Thyroid gland (tissue), 4 donors: ENCODE measurements around the gene OOSP4A. TPM values are rescaled to one million over a fixed set of nuclear protein-coding genes. Genes with fewer than 3 reads are reported as not detected.
A peak's percentile ranks its signal among the peaks of the same experiment; 100 is the strongest.

Experiments
- DNase-seq, 2 donors: peaks; one replicate each; pipeline ENCODE4 v3.0.0-alpha.2; 2019
- H3K27ac ChIP-seq, 3 donors: fragments of 200-600 bp; sonication (generic); 1 replicate in 2 of 3; 2 replicates in 1 of 3; pipeline ENCODE4 v1.5.1; 2016 to 2019; ENCODE audit warnings: mild to moderate bottlenecking in 1 of 3, moderate library complexity in 1 of 3
- H3K27me3 ChIP-seq: fragments of 200-600 bp; sonication (generic); one replicate; pipeline ENCODE4 v1.5.1; 2019
- H3K36me3 ChIP-seq, 2 donors: fragments of 200-600 bp; sonication (generic); one replicate each; pipeline ENCODE4 v1.5.1; 2016 to 2019
- H3K4me1 ChIP-seq, 2 donors: fragments of 200-600 bp; sonication (generic); one replicate each; pipeline ENCODE4 v1.5.1; 2017 to 2019
- H3K4me3 ChIP-seq, 3 donors: fragments of 200-600 bp; sonication (generic); replicated peaks in 1 of 3; 1 replicate in 2 of 3; 2 replicates in 1 of 3; pipeline ENCODE4 v1.5.1; 2016; ENCODE audit warnings: mild to moderate bottlenecking in 1 of 3
- H3K9me3 ChIP-seq: fragments of 200-600 bp; sonication (generic); one replicate; pipeline ENCODE4 v1.5.1; 2017
- POLR2A ChIP-seq, 2 donors: fragments of 450-650 bp; IDR thresholded peaks; one replicate each; pipeline ENCODE4 v1.6.1; 2017; ENCODE audit warnings: antibody characterized with exemption in 2 of 2, mild to moderate bottlenecking in 2 of 2, moderate library complexity in 1 of 2
- WGBS, 2 donors: methylation state at CpG; one replicate each; pipeline ENCODE4 v1.1.5; 2017; 5-methylcytosine and 5-hydroxymethylcytosine counted together
- intact Hi-C: fragments of 100-400 bp; cut with DNase I; formaldehyde crosslinking; loops from one replicate; pipeline ENCODE4 v1.15.1; 2023
- total RNA-seq, 4 donors: library from RNA; depleted of rRNA; stranded (reverse); fragments of >200 nt; gene quantifications; one replicate each; pipeline ENCODE4 v1.2.3, GENCODE V29; 2016
- TF ChIP-seq, protein P1 (sequence below), 6 experiments: fragments of 200-600 bp in 3 of 6; fragments of 450-650 bp in 3 of 6; sonication (generic) in 3 of 6; IDR thresholded peaks; one replicate each; pipeline ENCODE4 v1.5.1; 2016 to 2019; ENCODE audit warnings: antibody characterized with exemption in 6 of 6, mild to moderate bottlenecking in 2 of 6, inconsistent platforms in 1 of 6, moderate library complexity in 1 of 6

The OOSP4A gene
- not detected for total RNA-seq

DNA sequence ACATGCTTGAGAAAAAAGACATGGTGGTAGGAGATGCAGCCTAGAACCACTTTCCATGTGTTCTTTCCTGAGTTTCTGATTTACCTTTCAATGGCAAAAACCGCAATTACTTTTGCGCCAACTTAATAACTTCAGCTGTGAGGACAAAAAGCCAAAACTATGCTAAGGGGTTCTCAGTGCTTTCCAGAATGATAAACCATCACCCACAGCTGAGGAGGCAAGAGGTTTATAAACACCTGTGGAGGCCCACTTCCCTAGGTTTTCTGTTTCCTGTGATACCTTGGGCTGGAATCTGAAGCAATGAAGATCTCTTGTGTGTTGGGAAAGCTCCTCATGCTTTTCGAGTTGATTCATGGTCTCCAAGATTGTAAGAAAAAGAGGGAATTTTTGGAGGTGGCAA, at the start of gene OOSP4A:
TSS of gene OOSP4A (plus strand) at position 301 of the 400 bp plus-strand sequence. CDS start at position 301, 0 bp downstream.
- Histone ChIP-seq H3K9me3 (no peaks in the 10 kb centered on the region), H3K27me3 (no peaks in the 10 kb centered on the region), H3K36me3 (no peaks in the 10 kb centered on the region), H3K4me3 (no peak within 1 kb of the TSS), H3K27ac (no peak within 1 kb of the TSS), H3K4me1 (no peaks in the 10 kb centered on the region)
- no peak for DNase-seq
- TF ChIP-seq, protein P1, sequence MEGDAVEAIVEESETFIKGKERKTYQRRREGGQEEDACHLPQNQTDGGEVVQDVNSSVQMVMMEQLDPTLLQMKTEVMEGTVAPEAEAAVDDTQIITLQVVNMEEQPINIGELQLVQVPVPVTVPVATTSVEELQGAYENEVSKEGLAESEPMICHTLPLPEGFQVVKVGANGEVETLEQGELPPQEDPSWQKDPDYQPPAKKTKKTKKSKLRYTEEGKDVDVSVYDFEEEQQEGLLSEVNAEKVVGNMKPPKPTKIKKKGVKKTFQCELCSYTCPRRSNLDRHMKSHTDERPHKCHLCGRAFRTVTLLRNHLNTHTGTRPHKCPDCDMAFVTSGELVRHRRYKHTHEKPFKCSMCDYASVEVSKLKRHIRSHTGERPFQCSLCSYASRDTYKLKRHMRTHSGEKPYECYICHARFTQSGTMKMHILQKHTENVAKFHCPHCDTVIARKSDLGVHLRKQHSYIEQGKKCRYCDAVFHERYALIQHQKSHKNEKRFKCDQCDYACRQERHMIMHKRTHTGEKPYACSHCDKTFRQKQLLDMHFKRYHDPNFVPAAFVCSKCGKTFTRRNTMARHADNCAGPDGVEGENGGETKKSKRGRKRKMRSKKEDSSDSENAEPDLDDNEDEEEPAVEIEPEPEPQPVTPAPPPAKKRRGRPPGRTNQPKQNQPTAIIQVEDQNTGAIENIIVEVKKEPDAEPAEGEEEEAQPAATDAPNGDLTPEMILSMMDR (IDR thresholded peaks at IDR 0.05), result no peak
- no peak for TF ChIP-seq POLR2A (IDR thresholded peaks at IDR 0.05)
- WGBS, 2 donors, result 83 to 85% methylated on average over 3 of the region's 3 CpGs
- intact Hi-C loops, result no loop called here

DNA sequence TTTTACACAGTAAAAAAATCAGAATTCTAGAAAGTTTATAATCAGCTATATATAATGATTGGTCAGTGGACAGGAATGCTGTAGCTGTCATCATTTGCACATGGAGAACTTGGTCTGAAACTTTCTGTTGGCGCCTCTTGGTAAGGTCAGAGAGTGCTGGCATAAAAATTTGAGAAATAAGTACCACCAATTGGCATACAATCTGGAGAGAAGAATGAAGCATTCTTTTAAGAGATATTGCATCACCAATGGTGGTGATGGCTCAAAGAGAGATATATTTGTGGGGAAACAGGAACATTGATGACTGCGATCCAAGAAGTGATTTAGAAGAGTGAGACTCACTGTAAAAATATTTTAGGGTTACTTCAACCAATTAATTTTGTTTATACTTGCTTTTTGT, 45.4 kb upstream of the OOSP4A start:
- Histone ChIP-seq H3K4me3 (no peak overlapping the region), H3K27me3 (no peaks in the 10 kb centered on the region), H3K9me3 (no peaks in the 10 kb centered on the region), H3K4me1 (no peaks in the 10 kb centered on the region), H3K27ac (no peak overlapping the region), H3K36me3 (no peaks in the 10 kb centered on the region)
- WGBS, 2 donors, result 96 to 97% methylated on average over 2 of the region's 2 CpGs
- DNase-seq, result no peak
- intact Hi-C loops, result no loop called here
- TF ChIP-seq, protein P1 (IDR thresholded peaks at IDR 0.05), result no peak
- TF ChIP-seq POLR2A (IDR thresholded peaks at IDR 0.05), result no peak

DNA sequence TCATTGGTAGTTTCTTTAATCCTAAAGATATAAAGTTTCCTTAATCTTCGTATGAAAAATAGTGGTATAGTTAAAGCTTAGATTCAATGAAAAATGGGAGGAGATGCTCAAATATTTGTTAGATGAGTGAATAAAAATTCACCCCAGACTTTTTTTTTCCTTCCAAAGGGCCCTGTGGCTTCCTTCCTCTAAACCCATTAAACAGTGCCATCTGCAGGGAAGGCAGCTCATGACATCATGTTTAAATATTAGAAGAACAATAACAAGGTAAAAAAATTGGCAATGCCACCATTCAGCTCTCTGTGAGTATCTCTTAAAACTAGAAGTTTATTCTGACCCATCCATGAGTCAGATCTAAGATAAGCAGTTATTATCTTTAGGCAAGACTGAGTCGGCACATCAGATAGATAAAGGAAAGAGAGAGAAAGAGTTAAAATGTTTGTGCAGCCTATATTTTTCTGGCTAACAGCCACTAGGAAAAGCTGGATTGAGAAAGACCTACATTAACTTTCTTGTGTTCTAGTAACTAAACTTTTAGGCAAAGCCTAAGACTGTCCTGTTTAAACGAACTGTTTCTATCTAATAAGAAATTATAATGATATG, 44.7 kb upstream of the OOSP4A start:
- intact Hi-C loops, result no loop called here
- Histone ChIP-seq H3K36me3 (no peaks in the 10 kb centered on the region), H3K4me3 (no peak overlapping the region), H3K27me3 (no peaks in the 10 kb centered on the region), H3K27ac (no peak overlapping the region), H3K9me3 (no peaks in the 10 kb centered on the region), H3K4me1 (no peaks in the 10 kb centered on the region)
- TF ChIP-seq POLR2A (IDR thresholded peaks at IDR 0.05), result no peak
- TF ChIP-seq, protein P1 (IDR thresholded peaks at IDR 0.05), result peak in 1 of 6 experiments; percentile 6
- 37 to 41% methylated on average over 3 of the region's 3 CpGs for WGBS, 2 donors
- DNase-seq, result no peak

DNA sequence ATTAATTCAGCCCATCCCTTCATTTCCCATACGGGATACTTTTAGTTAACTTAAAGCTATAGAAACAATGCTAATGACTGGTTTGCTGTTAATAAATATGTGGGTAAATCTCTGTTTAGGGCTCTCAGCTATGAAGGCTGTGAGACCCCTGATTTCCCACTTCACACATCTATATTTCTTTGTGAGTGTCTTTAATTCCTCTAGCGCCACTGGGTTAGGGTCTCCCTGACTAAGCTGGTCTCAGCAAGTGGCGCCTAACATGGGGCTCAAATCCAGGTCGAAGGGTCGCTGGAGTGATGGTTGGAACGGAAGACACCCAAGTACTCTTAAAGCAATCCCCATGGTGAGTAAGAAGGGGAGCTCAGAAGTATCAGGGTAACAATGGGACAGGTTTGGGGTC, 40.0 kb upstream of the OOSP4A start:
- Histone ChIP-seq H3K36me3 (no peaks in the 10 kb centered on the region), H3K9me3 (no peaks in the 10 kb centered on the region), H3K27ac (no peak overlapping the region), H3K4me3 (no peak overlapping the region), H3K27me3 (no peaks in the 10 kb centered on the region), H3K4me1 (no peaks in the 10 kb centered on the region)
- 93% methylated on average over 6 of the region's 6 CpGs for WGBS, 2 donors
- TF ChIP-seq, protein P1 (IDR thresholded peaks at IDR 0.05), result no peak
- no peak for TF ChIP-seq POLR2A (IDR thresholded peaks at IDR 0.05)
- DNase-seq, result no peak
- intact Hi-C loops, result no loop called here

DNA sequence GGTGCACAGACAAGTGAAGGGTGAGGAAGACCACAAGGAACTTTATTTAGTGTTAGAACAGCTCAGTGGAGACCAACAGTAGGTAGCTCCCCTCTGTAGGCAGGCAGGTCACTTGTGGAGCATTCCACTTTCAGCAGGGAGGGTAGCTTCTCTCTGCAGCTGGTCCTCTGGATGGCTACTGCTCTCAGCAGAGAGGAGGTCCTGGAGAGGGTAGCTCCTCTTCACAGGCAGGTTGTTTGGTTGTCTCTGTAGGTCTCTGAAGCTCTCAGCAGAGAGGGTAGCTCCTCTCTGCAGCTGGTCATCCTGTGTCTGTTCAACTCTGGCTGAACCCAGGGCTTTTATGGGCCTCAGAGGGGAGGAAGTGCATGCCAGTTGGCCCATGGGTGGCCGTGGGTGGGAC, 32.1 kb upstream of the OOSP4A start:
- no peaks in the 10 kb centered on the region for H3K4me1 ChIP-seq
- 75 to 80% methylated on average over 1 of the region's 1 CpG for WGBS, 2 donors
- no peak overlapping the region for H3K27ac ChIP-seq
- H3K4me3 ChIP-seq, result no peak overlapping the region
- no peaks in the 10 kb centered on the region for H3K36me3 ChIP-seq
- TF ChIP-seq, protein P1 (IDR thresholded peaks at IDR 0.05), result no peak
- TF ChIP-seq POLR2A (IDR thresholded peaks at IDR 0.05), result no peak
- H3K9me3 ChIP-seq, result no peaks in the 10 kb centered on the region
- intact Hi-C loops, result no loop called here
- DNase-seq, result no peak
- no peaks in the 10 kb centered on the region for H3K27me3 ChIP-seq
